GM18909 (cell line): ENCODE measurements around the gene MNX1.

Experiments used
- ATAC-seq: cut with Tn5 transposase; IDR thresholded peaks from one replicate; pipeline ENCODE4 v1.9.1; 2021; ENCODE audit warnings: mild to moderate bottlenecking; ENCODE audit not compliant: unreplicated experiment, poor library complexity

Gene MNX1

DNA sequence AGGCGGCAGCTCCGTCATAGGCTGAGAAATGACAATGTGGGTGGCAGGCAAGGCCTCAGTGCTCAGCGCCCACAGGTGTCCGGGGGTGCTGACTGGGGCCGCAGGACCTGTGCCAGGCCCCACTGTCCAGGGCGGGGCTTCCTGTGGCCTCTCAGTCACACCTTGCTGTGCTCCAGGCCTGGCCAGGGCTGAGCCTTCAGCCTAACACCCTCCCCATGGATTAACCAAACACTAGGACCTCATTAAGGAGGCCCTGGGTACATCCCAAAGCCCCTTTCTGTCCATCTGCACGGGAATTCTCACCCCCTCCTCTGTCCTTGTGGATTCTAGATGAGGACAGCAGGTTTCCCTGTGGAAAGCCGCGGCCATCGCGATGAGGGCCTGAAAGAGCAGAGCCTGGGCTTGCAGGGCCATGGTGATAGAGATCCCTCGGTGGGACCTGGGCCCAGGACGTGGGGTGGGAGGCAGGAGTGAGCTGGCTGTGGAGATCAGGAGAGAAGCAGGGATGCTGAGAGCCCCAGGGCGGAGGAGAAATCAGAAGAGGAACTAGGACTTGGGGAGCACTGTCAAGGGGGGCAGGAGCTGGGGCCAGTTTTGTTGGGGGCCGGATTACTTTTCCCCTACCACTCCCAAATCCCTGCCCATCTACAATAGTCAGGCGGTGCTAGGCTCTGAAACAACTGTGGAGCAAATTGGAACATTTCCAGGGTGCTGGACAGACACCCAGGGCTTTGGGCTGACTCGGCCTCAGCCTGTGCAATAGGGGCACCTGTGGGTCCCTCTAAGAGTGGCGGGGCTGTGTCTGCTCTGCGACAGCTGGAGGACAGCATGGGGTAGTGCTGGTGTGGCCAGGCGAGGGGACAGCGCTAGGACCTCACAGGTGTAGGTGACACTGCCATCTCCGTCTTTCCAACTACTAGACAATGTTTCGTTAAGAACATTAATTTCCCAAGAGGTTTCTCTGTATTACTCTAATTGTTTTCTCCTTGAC lies 23.3 kb upstream of the MNX1 start:
- ATAC-seq: no peak

DNA sequence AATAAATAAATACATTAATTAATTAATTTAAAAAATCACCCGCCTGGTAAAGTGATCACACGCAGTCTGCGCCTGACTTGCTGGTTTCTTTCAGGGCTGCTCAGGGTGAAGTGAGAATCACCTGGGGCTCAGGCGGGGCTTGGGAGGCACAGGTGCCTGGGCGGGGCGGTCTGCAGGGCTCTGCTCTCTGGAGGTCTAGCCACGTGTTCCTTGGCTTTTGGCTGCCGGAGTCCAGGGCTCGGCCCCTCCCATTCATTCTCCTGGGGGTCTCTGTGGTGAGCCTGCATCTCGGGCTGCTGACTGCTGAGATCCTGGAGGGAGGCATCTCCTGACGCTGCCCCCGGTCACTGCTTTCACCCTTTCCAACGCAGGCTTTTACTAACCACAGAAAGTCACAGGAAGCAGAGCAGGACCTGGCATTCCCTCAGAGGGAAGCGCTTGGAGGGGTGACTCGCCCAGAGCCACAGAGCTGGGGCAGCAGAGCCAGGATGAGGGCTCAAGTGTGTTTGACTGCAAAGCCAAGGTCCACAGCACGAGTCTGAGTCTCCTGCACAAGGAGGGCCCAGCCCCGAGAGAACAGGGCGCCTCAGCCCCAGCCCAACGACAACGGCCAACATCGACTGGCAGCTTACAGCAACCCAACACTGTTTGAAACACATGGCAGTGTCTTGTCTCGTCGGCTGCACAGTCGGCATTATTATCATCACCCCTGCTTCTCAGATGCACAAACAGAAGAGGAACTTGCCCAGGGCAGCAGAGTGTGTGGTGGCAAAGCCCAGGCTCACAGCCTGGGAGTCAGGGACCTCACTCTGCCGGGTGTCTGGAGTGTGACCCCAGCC lies 22.4 kb upstream of the MNX1 start:
- no peak for ATAC-seq

DNA sequence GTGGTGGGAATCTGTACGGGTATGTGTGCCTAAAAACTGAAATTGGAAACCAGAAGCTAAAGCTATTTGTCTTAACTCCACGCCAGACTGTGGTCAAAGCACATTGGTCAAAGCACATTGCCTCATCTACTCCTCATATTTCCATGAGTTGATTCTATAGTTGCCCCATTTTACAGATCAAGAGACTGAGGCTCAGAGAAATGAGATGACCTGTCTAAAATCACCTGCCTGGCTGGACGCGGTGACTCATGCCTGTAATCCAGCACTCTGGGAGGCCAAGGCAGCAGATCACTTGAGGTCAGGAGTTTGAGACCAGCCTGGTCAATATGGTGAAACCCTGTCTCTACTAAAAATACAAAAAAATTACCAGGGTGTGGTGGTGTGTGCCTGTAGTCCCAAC lies 21.7 kb upstream of the MNX1 start:
- ATAC-seq: no peak

DNA sequence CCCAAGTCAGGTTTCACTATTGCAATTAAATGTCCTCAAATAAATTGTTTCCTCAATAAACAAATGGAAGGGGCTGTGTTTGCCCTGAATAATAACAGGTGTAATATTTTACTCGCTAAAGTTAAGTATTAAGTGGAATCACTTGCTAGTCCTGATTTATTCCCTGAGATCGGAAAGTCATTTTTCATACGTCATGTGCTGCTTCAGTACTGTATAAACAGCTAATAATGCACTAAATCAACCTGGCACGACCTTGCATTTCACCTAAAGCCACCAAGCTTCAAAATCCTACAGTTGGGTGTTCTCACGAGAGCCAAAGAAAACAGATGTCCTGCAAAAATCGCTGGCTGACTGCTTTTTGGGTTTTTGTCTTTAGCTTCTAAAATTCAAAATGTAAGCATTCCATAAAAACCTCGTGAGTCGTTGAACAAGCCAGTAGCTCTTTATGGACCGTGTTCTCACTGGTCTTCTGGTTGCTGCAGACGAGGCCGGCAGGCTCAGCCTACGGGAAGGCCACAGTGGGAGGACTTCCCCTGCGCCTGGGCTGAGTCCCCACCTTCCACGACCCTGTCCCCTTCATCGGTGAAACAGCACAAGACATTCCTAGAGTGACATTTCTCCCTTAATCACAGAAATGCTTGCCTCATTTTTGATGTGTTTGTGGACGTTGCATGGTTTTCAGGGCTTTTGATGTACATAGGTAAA lies 17.9 kb upstream of the MNX1 start:
- no peak for ATAC-seq

DNA sequence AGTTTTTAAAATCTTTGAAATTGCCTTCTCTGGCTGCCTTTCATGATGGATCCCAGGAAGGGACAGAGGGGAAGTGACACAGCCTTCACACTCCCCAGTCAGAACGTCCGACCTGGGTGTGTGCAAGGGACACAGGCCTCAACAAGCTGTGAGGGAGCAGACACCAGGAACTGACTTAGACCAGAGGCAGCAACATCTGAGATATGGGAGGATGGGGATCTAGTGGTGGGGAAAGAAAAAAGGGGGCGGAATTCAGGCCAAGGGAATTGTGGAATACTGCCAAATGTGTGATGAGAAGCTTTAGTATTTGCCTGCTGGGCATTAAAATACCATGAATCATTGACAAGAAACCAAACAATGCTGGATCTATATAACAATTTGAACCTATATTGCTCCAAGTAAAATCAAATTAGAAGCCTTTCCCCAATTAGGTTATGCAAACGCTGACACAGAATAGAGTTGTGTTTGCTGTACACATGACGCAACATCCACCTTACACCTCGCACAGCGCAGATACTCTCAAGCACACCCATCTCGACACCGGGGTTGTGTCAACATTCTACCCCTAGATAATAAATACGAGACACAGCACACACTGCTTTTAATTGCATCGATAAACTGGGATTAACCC lies 17.2 kb upstream of the MNX1 start:
- ATAC-seq: no peak

DNA sequence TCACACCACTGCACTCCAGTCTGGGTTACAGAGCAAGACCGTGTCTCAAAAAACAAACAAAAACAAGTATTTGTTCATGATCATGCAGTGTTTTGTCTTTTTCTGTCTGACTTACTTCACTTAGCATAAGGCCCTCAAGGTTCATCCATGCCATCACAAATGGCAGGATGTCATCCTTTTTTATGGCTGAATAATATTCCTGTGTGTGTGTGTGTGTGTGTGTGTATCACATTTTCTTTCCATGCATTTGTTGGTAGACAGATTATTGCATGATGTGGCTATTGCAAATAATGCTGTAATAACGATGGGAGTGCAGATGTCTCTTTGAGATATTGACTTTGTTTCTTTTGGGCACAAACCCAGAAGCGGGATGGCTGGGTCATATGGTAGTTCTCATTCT lies 14.3 kb upstream of the MNX1 start:
- no peak for ATAC-seq

DNA sequence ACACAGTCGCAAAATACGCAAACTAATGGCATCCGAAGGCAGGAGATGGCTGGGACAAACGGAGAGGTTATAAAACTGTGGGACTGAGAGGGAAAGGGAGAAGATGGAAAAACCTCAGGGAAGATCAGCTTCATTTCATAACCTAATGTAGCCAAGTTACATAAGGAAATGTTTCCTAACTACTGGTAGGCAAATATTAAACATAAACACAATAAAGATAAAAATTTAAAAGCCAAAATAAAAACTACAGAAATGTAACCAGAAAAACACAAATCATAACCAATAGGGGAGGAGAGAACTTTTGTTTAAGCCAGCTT lies 13.1 kb upstream of the MNX1 start:
- ATAC-seq: no peak

DNA sequence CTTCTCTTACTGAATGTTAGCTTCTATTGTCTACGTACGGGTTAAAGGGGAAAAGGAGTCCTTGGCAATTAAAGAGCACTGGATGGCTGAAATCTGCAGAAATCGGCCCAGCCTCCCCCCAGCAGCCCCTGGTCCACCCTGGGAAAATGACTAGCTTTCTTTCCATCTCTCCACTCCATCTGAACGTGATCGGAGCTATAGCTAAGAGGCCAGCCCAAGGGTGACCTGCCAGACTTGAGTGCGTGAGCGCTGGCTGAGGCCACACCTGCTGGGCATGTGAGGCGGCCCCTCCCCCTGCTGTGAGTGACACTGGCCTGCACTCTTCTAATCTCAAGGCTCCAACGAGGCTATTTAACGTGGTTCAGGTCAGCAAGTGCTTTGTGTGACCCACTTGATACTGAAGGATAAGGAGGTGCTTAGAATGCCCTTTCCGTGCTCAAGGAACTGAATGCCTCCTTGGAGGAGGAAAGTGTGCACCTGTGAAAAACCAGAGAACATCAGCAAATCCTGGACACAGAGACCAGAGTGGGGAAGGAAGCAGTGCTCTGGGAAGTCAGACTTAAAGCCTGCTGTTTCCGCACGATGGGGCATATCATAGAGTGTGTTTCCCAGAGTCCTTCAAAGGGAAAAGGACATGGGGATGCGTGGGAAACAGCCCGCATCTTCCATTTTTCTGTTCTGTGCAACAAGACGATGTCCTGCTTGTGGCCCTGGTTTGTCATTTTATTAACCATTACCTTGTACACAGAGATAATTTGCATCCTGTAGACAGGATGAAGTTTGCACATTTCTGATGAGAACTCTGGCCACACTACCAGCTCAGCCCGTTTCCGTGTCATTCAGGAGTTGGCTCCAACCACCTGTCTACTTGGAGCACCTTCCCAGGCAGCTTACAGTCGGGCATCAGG lies 12.5 kb upstream of the MNX1 start:
- no peak for ATAC-seq

DNA sequence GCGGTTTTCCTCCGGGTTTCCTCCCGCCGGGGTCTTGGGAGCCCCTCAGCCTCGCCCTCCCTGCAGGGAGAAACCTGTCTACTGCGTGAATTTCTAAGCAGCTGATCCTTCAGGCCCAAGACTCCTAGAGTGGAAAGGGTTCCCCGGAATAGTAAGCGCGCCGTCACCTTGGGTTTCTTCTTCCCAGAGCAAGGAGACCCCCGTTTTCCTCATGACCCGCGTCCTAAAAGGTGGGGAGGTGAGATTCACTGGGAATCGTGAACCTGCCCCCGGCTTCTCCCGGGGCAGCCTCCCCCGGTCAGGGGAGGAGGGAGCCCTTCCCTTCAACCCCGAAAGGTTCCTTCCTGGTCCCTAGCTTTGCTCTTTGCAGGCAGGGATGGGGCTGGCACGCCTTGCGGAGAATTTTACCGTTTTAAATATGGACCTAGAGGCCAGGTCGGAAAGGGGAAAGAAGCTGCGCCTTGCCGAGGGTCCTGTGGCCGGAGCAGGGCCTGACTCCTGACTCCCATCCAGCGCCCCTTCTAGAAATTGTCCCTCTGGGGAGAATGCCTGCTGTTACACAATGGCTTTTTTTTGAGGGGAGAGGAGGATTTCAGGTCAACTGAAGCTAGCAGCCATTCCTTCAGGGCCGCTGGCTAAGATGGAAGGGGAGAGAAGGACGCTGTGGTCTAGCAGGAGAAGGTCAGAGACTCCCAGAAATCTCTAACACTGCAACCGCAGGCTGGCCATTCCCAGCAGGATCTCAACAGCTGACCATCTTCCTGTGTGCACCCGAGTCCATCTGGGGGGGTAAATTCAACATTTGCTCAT lies 11.6 kb upstream of the MNX1 start:
- ATAC-seq: no peak

DNA sequence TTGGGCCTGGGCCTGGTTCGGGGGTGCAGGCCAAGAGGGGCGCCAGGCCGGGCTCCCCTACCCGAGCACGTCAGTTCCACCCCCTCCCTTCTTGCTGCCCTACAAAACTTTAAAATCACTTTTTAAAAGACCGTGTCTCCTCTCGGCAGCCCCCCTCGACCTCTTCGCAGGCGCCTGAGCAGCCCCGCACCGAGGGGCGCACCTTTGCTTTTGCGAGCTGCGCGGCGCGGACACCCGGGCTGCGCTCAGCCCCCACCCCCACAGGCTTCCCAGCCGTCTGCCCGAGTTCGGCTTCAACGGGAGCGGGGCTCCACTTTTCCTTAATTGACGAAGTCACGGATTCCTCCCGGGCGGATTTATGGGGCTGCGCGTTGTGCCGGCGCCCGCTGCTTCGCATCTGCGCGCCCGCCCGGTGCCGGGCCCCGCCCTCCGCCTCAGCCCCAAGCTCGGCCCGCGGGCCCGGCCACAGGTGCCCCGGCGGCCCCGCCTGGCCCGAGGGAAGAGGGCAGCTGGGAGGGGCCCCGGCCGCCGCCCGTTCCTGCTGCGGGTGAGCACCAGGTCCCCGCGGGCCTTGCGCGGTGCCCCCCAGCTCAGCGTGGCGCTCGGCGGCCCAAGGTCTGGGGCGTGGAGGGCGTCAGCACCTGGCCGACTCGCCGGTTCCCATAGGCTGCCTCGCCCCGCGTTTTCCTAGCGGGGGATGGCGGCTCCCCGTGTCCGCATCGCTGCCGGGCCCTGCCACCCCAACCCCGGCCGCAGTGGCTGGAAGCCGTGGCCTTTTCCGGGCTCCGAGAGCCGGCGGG lies 10.8 kb upstream of the MNX1 start:
- ATAC-seq: no peak

DNA sequence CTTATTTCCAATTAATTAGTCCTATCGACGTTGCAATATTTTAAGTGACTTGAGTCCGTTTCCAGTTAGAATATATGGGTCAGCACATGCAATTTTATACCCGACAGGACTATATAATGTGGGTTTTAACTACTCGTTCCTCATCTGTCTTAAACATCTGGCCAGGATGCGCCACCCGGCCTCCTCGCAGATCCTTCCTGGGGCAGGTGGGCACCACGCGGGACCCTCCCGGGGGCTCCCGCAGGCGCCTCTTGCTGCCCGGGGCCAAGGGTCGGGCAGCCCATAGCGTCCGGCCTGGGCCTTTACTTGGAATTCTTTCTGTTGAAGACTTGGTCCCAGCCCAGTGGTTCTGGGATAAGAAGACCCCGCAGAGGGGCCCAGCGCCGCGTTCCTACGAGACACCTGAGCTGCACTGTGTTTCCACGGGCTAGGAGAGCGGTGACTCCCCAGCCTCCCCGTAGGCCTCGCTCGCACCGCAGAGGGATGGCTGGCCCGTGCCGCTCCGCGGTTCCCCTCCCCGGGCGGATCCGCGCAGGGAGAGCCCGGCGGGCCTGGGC lies 10.1 kb upstream of the MNX1 start:
- no peak for ATAC-seq

DNA sequence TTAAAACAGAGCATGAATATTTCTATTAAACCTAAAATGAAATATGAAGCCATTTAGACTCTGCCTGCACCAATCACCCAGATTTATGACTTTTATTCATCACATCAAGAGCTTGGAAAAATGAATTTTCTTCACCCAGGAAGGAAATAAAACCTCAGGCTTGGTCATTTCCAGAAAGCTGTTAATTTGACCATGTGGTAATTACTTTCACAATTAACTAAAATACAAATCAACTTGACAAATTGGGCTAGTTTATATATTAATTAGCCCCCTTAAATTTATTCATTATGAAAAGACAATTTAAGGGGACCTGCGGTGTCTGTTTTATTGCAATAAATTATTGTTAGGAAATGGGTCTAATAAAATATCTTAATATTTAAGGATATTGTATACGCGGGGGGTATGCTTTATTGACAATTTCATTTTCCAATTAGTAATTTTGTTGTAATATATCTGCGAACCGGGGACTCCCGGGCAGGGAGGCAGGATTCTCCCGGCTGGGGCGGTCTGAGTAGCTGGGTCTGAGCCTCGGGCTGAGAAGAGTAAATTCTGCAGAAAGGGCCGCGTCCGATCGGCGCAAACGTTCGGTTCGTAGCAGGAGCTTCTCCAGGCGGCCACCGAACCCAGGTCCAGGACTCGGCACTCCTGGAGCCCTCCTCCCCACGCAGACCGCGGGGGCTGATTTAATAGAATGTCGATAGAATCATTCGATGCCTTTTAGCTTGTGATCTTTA lies 9.4 kb upstream of the MNX1 start:
- no peak for ATAC-seq

DNA sequence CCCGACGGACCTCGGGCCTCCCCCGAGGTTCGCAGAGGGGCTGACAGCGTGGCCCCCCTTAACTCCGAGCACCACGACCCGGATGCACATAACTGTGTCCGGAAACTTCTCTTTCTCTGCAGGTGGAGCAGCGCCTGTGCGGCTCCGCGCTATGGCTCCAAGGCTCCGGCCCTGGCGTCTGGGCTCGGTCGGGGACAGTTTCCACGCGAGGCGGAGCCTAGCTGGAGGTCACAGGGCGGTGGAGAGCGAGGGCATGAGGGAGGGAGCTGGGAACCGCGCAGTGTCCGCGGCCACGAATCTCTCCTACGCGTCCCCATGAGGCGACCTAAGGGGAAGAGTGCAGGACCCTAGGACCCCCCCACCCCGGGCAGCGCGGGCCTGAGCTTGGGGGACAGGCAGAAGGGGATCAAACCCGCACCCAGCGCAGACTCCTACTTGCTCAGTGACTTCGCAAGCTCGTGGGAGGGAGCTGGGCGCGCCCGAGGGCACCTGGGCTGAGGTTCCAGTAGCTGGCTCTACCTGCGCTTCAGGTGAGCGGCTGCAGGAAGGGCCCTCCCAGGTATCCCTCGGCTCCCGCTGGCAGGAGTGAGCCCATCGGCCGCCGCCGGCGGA lies 8.6 kb upstream of the MNX1 start:
- ATAC-seq: no peak

DNA sequence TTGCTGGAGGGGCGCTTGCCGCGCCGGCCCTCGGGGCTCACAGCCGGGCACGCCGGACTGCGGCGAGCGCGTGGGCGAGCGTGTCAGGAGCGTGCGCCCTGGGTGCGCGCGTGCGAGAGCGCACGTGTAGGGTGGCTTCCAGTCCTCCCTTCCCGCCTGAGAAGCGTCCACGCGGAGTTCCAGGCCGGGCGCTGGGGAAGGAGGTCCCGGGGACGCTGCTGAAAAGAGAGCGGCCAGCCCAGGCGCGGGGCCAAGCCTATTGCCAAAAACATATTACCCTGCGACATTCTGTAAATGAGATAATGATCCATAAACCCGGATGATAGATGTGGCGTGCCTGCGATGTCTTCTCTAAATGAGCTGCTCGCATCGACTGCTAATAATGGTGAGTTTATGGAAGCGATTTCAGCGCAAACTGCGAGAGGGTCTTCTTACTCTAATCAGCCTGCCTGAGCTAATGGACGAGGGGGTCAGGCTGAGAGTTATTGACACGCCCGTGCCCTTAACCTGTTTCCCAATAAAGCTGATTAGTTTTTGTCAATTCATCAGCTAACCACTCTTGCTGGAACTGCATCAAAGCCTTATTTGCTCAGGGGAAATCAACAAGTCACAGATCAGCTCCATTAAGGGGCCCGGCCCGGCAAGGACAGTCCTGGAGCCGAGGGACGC lies 8.0 kb upstream of the MNX1 start:
- no peak for ATAC-seq

DNA sequence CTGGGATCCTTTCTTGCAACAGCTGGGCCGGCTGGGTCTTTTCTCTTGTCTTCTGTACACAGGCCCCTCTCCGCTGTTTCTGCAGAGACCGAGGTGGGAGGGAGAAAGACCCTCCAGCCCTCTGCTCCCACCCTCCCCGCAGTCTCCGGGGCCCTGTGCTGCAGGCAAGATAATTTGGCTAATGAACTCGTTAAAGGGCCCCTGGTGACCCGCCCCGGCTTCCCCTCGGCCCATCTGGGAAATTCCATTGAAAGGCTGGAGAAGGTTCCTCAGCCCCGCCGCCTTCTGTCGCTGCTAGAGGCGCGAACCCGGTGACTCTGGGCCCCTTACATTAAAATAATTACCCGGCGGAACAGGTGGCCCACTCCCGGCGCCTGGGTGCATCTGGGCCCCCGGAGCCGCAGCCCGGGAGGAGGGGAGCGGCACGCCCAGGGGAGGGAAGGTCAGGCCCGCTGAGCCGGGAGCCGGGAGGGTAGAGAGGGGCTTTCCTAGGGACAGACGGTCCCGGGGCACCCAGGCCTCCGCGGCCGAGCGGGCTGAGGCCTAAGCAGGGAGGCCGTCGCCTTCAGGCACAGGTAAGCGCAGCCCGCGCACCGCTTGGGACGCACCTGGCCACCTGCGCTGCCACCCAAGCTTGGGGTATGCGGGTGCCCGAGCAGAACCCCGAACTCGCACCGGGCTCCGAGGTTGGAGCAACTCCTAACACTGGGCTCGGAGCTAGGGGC lies 7.3 kb upstream of the MNX1 start:
- ATAC-seq: no peak
